GM12891 (cell line): ENCODE data around the gene IL1RL1. TPM values are rescaled to one million over a fixed set of nuclear protein-coding genes. Genes with fewer than 3 reads are reported as not detected.

Source experiments
- DNase-seq: peaks from one replicate; pipeline ENCODE4 v3.0.0; 2011; ENCODE audit warnings: low spot score; ENCODE audit not compliant: insufficient read length
- FAIRE-seq: peaks from 2 replicates; lab custom pipeline; 2011; peaks lifted over from hg19 to GRCh38; lab: Jason Lieb, UNC
- PAX5 ChIP-seq: IDR thresholded peaks from 2 replicates; pipeline ENCODE4 v1.6.1; 2011; ENCODE audit warnings: low read length, moderate library complexity, mild to moderate bottlenecking; ENCODE audit not compliant: insufficient read depth, severe bottlenecking
- POLR2A ChIP-seq: IDR thresholded peaks from 2 replicates; pipeline ENCODE4 v1.6.1; 2011; ENCODE audit warnings: low read depth, low read length, control low read depth
- POLR2AphosphoS5 ChIP-seq: IDR thresholded peaks from 2 replicates; pipeline ENCODE4 v1.6.1; 2011; ENCODE audit warnings: low read depth, low read length, control low read depth
- POU2F2 ChIP-seq: IDR thresholded peaks from 2 replicates; pipeline ENCODE4 v1.6.1; 2011; ENCODE audit warnings: low read depth, mild to moderate bottlenecking, control low read depth, low read length, moderate library complexity
- SPI1 ChIP-seq: IDR thresholded peaks from 2 replicates; pipeline ENCODE4 v1.6.1; 2011; ENCODE audit warnings: low read depth, low read length, control low read depth
- TAF1 ChIP-seq: IDR thresholded peaks from 2 replicates; pipeline ENCODE4 v1.6.1; 2011; ENCODE audit warnings: low read depth, low read length, control low read depth
- polyA plus RNA-seq: library from polyadenylated mRNA; unstranded; fragments of >200 nt; gene quantifications from one replicate; pipeline ENCODE4 v1.2.1, GENCODE V29; 2012; ENCODE audit warnings: low read depth, missing spikeins, inconsistent platforms; ENCODE audit not compliant: missing spikeins

IL1RL1 gene
- not detected for polyA plus RNA-seq

DNA sequence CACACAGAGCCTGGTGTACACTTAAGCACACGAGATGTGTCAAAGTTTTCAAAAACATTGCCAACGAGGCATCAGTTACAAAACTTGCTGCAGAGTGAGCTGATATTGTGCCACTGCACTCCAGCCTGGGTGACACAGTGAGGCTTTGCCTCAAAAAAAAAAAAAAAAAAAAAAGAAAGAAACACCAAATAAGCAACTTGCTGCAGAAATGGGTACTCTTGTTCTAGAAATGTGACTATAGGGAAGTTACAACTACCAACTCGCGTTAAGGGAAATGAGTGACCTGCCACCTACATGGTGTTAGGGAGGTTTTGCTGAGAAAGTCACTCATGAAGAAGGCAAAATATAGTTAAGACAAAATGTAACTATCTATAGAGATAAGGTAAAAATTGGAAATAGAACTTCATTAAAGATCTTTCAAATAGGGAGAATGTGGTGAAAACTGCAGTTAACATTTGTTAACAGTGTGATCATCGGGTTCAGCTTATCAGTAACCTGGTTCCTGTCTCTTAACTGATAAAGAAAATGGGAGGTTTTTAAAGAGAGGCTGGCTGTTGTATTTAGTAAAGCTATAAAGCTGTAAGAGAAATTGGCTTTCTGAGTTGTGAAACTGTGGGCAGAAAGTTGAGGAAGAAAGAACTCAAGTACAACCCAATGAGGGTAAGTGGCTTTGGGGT, at the start of gene IL1RL1:
IL1RL1 (plus strand) TSS at position 600 of the 677 bp plus-strand sequence. CDS start 26,702 bp downstream, outside the sequence.
- DNase-seq (no peak), FAIRE-seq (no peak)
- TF ChIP-seq POLR2AphosphoS5, result no peak
- TF ChIP-seq PAX5, result no peak
- no peak for TF ChIP-seq TAF1

DNA sequence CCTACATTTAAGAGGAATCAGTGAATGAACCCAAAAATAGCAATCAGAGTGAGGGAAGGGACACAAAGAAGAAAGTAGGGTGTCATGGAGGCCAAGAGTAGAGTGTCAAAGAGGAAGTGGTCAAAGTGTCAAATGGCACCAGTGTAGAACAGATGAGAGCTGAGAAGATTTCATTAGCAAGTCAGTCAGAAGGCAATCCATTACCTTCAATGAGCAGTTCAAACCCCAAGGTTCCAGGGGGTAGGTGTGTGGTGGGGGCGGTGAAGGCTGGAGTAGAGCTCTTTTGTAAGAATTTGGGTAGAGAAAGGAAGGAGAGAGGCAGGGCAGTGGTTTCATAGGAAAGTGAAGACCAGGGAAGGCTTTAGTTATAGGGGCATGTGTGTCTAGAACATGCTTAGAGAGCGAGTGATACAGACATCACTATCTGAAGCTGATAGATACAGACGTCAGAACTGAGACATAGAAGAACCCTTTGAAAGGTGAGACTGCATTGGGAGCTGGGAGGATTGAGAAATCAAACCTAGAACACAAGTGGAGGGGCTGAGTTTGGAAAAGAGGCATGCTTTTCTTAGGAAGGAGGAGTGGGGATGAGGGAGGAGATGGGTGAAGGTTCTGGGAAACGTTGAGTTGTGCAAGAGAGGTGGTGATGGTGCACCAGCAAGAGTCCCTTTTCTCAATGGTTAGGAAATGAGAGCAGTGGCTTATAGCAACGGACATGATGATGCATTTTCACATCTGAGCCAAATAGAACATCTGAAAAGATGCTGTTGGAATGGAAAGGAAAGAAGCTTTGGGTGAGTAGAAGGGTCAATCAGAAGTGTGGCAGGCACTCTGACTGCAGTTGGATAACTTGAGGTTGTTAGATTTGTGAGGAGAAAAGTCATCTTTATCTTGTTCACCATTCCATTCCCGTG, 48.9 kb upstream of the IL1RL1 start:
- FAIRE-seq (no peak), DNase-seq (no peak)
- TF ChIP-seq TAF1 (no peak), SPI1 (peak; percentile 39)

DNA sequence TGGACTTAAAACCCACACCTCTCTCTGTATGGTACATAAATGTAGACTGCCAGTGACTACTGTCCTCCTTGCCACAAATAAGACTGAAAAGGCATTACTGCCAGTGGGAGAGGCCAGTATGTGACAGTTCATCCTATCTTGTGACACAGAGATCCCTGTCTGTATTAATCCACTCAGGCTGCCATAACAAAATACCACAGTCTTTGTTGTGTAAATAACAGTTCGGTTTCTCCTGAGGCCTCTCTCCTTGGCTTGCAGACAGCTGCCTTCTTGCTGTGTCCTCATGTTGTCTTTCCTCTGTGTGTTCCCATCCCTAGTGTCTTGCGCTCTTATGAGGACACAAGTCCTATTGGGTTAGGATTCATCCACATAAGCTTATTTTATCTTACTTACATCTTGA, 46.4 kb upstream of the IL1RL1 start:
- TF ChIP-seq POLR2AphosphoS5 (no peak), SPI1 (no peak), TAF1 (no peak), POU2F2 (no peak), POLR2A (no peak), PAX5 (no peak)
- DNase-seq (no peak), FAIRE-seq (no peak)

DNA sequence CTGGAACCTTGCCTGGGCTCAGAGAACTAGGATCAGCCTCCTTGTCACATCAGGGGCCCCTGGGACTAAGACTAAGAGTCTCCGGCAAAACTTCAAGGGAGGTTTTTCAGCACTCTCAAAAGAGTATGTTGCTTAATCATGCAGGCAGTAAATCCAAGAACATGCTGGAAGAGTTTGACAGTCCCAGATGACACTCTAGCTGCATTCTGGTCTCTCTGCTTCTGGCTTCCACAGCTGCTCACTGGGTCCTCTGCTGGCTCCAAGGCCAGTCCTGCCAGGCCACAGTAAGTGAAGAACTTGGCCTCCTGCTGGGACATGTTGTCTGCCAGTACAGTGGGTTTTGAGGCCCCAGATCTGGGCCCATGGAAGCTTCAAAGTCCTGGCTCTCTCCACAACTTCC, 45.2 kb upstream of the IL1RL1 start:
- TF ChIP-seq POLR2A, result no peak
- no peak for TF ChIP-seq PAX5
- TF ChIP-seq TAF1, result no peak
- no peak for TF ChIP-seq POLR2AphosphoS5
- TF ChIP-seq SPI1, result no peak
- TF ChIP-seq POU2F2, result no peak
- DNase-seq (no peak), FAIRE-seq (no peak)

DNA sequence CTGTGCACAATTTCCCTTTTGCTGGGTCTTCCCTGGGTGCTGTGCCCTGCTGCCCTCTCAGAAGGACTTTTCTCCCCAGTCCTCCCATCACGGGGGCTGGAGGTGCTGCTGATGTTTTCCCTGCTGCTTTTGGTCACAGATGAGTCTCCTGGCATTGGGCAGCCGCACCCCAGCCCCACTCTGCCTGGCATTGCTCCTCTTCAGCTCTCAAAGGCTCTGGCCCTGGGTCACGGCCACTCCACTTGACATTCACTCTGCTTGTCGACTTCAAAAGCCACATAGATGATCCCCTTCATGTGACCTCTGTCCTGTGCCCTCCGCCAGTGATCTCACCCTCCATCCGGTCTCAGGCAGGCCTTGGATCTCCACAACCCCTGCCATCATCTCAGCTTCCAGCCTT, 43.6 kb upstream of the IL1RL1 start:
- no peak for FAIRE-seq
- DNase-seq, result no peak
- TF ChIP-seq POU2F2 (no peak), POLR2A (no peak), PAX5 (no peak), SPI1 (no peak)

DNA sequence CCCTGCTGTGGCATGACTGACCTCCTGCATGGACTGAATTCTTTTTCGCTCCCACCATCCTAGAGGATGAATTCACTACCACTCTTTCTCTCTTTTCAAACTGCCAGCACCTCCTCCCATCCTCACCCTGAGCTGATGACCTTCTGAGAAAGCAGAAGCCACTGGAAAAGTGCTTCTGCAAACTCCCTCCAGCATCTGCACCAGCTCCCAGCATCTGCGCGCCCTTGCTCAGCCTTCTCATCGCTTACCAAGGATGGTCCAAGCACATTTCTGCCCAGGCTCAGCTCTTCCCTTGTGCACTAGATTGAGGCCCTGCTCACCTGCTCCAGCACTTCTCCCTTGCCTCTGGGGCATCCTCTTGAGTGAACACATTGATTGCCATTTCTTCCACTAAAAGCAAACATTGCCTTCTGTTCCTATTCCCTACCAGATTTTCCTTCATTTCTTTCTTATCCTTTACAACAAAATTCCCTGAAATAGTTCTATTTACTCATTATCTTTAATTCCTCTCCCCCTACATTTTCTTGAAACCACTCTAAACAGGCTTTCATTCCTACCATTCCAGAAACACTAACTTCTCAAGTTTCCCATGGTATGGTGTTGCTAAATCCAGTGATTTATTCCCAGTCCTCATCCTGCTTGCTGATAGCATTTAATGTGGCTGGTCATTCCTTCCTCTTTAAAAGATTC, 42.7 kb upstream of the IL1RL1 start:
- FAIRE-seq (no peak), DNase-seq (no peak)
- TF ChIP-seq POLR2A (no peak), TAF1 (no peak)

DNA sequence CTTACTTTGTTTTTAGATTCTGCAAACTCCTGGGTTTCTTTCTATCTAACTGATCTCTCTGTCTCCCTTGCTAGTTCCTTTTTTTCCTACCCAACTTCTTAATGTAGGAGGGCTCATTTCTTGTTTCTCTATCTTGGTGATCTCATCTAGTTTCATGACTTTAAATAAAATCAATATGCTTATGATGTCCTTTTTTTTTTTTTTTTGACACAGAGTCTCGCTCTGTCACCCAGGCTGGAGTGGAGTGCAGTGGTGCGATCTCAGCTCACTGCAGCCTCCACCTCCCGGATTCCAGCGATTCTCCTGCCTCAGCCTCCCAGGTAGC, 42.2 kb upstream of the IL1RL1 start:
- no peak for DNase-seq
- no peak for FAIRE-seq
- TF ChIP-seq SPI1, result no peak
- TF ChIP-seq POLR2AphosphoS5, result no peak
- TF ChIP-seq TAF1, result no peak
- no peak for TF ChIP-seq POLR2A
- no peak for TF ChIP-seq PAX5
- no peak for TF ChIP-seq POU2F2

DNA sequence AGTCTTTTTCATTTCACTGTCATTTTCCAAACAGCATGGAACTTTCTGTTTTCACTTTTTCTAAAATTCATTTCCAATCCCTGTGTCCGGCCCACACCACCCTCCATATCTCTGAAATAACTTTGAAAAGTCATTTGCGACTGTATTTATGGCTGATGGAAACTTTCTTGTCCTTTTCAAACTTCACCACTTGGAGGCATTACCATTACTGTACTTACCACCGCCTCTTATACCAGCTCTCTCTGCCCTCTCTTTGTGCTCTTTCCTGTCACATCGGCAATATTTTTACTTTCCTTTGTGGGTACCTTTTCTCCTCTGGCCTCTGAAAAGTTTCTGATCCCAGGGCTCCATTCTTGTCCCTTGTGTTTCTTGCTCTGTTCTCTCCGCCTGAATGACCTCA, 39.5 kb upstream of the IL1RL1 start:
- TF ChIP-seq PAX5 (no peak), SPI1 (no peak), TAF1 (no peak), POLR2A (no peak), POLR2AphosphoS5 (no peak), POU2F2 (no peak)
- FAIRE-seq (no peak), DNase-seq (no peak)

DNA sequence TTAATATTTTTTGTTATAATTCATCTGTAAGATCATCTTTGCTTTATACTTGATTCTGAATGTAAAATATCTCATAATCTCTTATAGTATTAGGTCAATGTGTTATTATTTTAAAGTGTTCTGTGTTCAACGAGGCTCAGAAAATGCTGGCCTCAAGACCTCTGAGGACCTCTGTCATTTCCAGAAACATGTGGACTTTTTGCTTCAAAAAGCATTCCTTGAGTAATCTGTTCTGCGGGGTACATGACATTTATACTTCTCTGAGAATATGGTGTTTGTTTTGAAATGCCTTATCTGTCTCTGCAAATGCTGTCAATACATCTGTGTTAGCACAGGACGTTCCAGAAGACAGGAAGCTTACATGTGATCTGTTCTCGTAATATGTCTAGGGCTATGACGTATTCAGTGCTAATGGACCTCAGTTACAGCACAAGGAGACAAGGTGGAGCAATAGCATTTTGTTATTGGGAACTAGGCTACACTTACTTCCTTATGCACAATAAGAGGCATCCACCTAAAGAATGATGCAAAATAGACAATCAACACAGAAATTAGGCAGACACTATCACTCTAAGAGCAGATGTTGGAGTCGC, 37.6 kb upstream of the IL1RL1 start:
- TF ChIP-seq POU2F2 (no peak), TAF1 (no peak), SPI1 (no peak), PAX5 (no peak), POLR2AphosphoS5 (no peak), POLR2A (no peak)
- no peak for DNase-seq
- FAIRE-seq, result no peak
